HepG2 (cell line): Measurements from ENCODE around the gene MED22. TPM values are rescaled to one million over a fixed set of nuclear protein-coding genes. Genes with fewer than 3 reads are reported as not detected.

Source experiments
- CBX1 ChIP-seq: IDR thresholded peaks from one replicate; pipeline ENCODE4 v1.6.1; 2016; ENCODE audit warnings: antibody characterized with exemption, low read depth
- DR1 ChIP-seq: sonication (generic); formaldehyde crosslinking; IDR thresholded peaks from 2 replicates; pipeline ENCODE4 v1.8.0; 2021; ENCODE audit warnings: mild to moderate bottlenecking, missing genetic modification reagents, inconsistent platforms
- EP300 ChIP-seq, 3 experiments: sonication (generic) in 1 of 3; formaldehyde crosslinking in 1 of 3; IDR thresholded peaks; 2 replicates each; pipeline versions ENCODE4 v1.5.1 to v1.6.1; 2011 to 2020; ENCODE audit warnings: low read depth in 2 of 3, low read length in 2 of 3, borderline replicate concordance in 1 of 3, improper control_type of control experiment in 1 of 3, mild to moderate bottlenecking in 1 of 3, missing genetic modification reagents in 1 of 3, moderate library complexity in 1 of 3
- JUND ChIP-seq: sonication (generic); formaldehyde crosslinking; IDR thresholded peaks from 2 replicates; pipeline ENCODE4 v1.8.0; 2022; ENCODE audit warnings: mild to moderate bottlenecking, missing genetic modification reagents
- KDM6A ChIP-seq: IDR thresholded peaks from 2 replicates; pipeline ENCODE4 v1.6.1; 2016; ENCODE audit warnings: low read depth
- KLF16 ChIP-seq, 2 experiments: sonication (generic) in 1 of 2; formaldehyde crosslinking in 1 of 2; IDR thresholded peaks; 2 replicates each; pipeline versions ENCODE4 v1.6.1 to v1.8.0; 2016 to 2023; ENCODE audit warnings: missing genetic modification reagents in 2 of 2, missing compliant biosample characterization in 1 of 2
- MYC ChIP-seq: sonication (generic); formaldehyde crosslinking; IDR thresholded peaks from 2 replicates; pipeline ENCODE4 v1.9.0; 2021; ENCODE audit warnings: missing genetic modification reagents, borderline replicate concordance
- NCOA1 ChIP-seq: sonication (generic); formaldehyde crosslinking; IDR thresholded peaks from 2 replicates; pipeline ENCODE4 v1.9.0; 2021; ENCODE audit warnings: missing genetic modification reagents
- NRL ChIP-seq: sonication (generic); formaldehyde crosslinking; IDR thresholded peaks from 2 replicates; pipeline ENCODE4 v1.5.0; 2020; ENCODE audit warnings: missing genetic modification reagents, mild to moderate bottlenecking, moderate library complexity, borderline replicate concordance
- PHF5A ChIP-seq: IDR thresholded peaks from one replicate; pipeline ENCODE4 v1.6.1; 2018; ENCODE audit warnings: low read depth, missing genetic modification reagents; ENCODE audit not compliant: unreplicated experiment
- RXRA ChIP-seq: sonication (generic); formaldehyde crosslinking; IDR thresholded peaks from 2 replicates; pipeline ENCODE4 v1.5.1; 2020; ENCODE audit warnings: missing genetic modification reagents
- SPEN ChIP-seq: sonication (generic); formaldehyde crosslinking; IDR thresholded peaks from 2 replicates; pipeline ENCODE4 v1.5.1; 2020; ENCODE audit warnings: low read depth, mild to moderate bottlenecking, missing genetic modification reagents
- TCF7 ChIP-seq: sonication (generic); IDR thresholded peaks from 2 replicates; pipeline ENCODE4 v1.6.1; 2016; ENCODE audit warnings: antibody characterized with exemption, low read depth
- ZMYM2 ChIP-seq: sonication (generic); formaldehyde crosslinking; IDR thresholded peaks from 2 replicates; pipeline ENCODE4 v1.8.0; 2022; ENCODE audit warnings: mild to moderate bottlenecking, missing genetic modification reagents
- ZNF124 ChIP-seq: sonication (generic); formaldehyde crosslinking; IDR thresholded peaks from 2 replicates; pipeline ENCODE4 v1.4.0; 2020; ENCODE audit warnings: missing genetic modification reagents
- ZNF180 ChIP-seq: sonication (generic); formaldehyde crosslinking; IDR thresholded peaks from 2 replicates; pipeline ENCODE4 v1.4.0; 2020; ENCODE audit warnings: low read depth, missing genetic modification reagents, borderline replicate concordance
- ZNF251 ChIP-seq: sonication (generic); formaldehyde crosslinking; IDR thresholded peaks from 2 replicates; pipeline ENCODE4 v1.9.0; 2021; ENCODE audit warnings: mild to moderate bottlenecking, missing genetic modification reagents
- ZNF34 ChIP-seq: sonication (generic); formaldehyde crosslinking; IDR thresholded peaks from 2 replicates; pipeline ENCODE4 v1.4.0; 2020; ENCODE audit warnings: mild to moderate bottlenecking, missing genetic modification reagents, borderline replicate concordance
- ZNF430 ChIP-seq: sonication (generic); formaldehyde crosslinking; IDR thresholded peaks from 2 replicates; pipeline ENCODE4 v1.9.0; 2021; ENCODE audit warnings: mild to moderate bottlenecking, missing genetic modification reagents
- ZNF441 ChIP-seq: sonication (generic); formaldehyde crosslinking; IDR thresholded peaks from 2 replicates; pipeline ENCODE4 v1.7.0; 2021; ENCODE audit warnings: missing genetic modification reagents, borderline replicate concordance
- ZNF605 ChIP-seq: sonication (generic); formaldehyde crosslinking; IDR thresholded peaks from 2 replicates; pipeline ENCODE4 v1.8.0; 2022; ENCODE audit warnings: mild to moderate bottlenecking, missing genetic modification reagents
- ZNF841 ChIP-seq: sonication (generic); formaldehyde crosslinking; IDR thresholded peaks from 2 replicates; pipeline ENCODE4 v1.8.1; 2023; ENCODE audit warnings: missing genetic modification reagents, borderline replicate concordance
- ZNF879 ChIP-seq: sonication (generic); formaldehyde crosslinking; IDR thresholded peaks from 2 replicates; pipeline ENCODE4 v1.8.1; 2023; ENCODE audit warnings: missing genetic modification reagents
- polyA plus RNA-seq, 8 experiments: library from polyadenylated mRNA; depleted of rRNA in 3 of 8; stranded (reverse) in 7 of 8; unstranded in 1 of 8; fragments of >200 nt; fragmentation: Illumina TruSeq in 4 of 8; extraction: Trizol in 4 of 8; gene quantifications; 2 replicates each; pipeline versions ENCODE4 v1.2.1 to v1.2.3, GENCODE V29; 2011 to 2016; ENCODE audit warnings: low read depth in 4 of 8, missing spikeins in 1 of 8, mixed read lengths in 1 of 8; ENCODE audit not compliant: insufficient read depth in 1 of 8
- total RNA-seq, 5 experiments: library from RNA; depleted of rRNA; stranded (reverse); fragments of >200 nt; fragmentation: Illumina TruSeq; extraction: Trizol; gene quantifications; 2 replicates each; pipeline ENCODE4 v1.2.3, GENCODE V29; 2016; ENCODE audit warnings: low read depth in 1 of 5
- TF ChIP-seq, protein P1 (sequence below): sonication (generic); formaldehyde crosslinking; IDR thresholded peaks from 2 replicates; pipeline ENCODE4 v1.4.0; 2020; ENCODE audit warnings: mild to moderate bottlenecking, missing genetic modification reagents
- TF ChIP-seq, protein P2 (sequence below): sonication (generic); formaldehyde crosslinking; IDR thresholded peaks from 2 replicates; pipeline ENCODE4 v1.4.0; 2020; ENCODE audit warnings: mild to moderate bottlenecking, missing genetic modification reagents
- TF ChIP-seq, protein P3 (sequence below): IDR thresholded peaks from 2 replicates; pipeline ENCODE4 v1.6.1; 2018; ENCODE audit warnings: missing genetic modification reagents, mild to moderate bottlenecking, missing compliant biosample characterization

The MED22 gene
- total and polyA plus RNA-seq, 2 of the 13 experiments (the other 11 are each of a cell fraction or from before 2014, with no cell fraction given), result 15.8 to 22.1 TPM

DNA sequence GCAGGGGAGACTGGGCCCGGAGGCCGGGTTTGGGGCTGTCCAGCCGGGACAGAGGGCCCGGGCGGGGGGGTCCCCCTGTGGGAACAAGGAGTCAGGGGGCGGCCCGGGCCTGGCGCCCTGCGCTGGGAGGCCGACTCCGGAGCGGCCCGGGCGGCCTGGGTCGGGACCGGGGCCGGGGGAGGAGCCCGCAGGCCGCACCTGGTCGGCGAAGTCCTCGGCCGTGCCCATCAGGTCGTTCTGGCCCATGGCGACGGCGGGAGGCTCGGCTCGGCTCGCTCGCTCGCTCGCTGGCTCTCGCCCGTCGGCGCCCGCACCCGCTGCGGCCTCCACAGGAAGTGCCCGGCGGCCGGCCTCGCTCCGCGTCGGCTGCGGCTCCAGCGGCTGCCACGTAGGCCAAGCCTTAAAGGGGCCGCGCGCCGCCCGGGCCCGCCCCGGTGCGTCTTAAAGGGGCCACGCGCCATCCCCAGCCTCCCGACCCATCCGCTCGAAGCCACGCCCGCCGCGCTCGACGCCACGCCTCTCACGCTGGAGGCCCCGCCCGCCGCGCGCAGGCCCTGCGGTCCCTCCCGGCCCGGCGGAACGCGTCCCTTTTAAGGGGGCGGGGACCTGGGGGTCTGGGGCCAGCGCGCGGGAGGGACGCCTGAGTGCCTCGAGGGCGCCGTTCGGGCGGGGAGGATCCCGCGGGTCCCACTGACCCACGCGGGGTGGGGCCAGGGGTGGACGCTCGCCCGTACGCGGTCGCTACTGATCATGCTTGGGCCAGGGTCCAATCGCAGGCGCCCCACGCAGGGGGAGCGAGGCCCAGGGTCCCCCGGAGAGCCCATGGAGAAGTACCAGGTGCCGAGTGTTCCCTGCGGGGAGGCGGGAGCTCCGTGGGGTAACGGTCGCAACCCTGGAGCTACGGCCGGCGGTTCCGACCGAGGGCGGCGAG, 28.1 kb upstream of the MED22 start, which contains the start of the genes STKLD1 and SURF4 (continued):
- TF ChIP-seq, protein P1, sequence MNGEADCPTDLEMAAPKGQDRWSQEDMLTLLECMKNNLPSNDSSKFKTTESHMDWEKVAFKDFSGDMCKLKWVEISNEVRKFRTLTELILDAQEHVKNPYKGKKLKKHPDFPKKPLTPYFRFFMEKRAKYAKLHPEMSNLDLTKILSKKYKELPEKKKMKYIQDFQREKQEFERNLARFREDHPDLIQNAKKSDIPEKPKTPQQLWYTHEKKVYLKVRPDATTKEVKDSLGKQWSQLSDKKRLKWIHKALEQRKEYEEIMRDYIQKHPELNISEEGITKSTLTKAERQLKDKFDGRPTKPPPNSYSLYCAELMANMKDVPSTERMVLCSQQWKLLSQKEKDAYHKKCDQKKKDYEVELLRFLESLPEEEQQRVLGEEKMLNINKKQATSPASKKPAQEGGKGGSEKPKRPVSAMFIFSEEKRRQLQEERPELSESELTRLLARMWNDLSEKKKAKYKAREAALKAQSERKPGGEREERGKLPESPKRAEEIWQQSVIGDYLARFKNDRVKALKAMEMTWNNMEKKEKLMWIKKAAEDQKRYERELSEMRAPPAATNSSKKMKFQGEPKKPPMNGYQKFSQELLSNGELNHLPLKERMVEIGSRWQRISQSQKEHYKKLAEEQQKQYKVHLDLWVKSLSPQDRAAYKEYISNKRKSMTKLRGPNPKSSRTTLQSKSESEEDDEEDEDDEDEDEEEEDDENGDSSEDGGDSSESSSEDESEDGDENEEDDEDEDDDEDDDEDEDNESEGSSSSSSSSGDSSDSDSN (CRISPR knock-in tag), result peak; percentile 87
- no peak for TF ChIP-seq ZMYM2
- peak; percentile 33 for TF ChIP-seq PHF5A (CRISPR knock-in tag)
- no peak for TF ChIP-seq ZNF605 (CRISPR knock-in tag)
- 0 out of 2 replicates have a peak, but pooled peaks have one; percentile 55 for TF ChIP-seq ZNF879 (CRISPR knock-in tag)
- peak; percentile 34; the same call in 1 of the 2 replicates for TF ChIP-seq ZNF841 (CRISPR knock-in tag)
- TF ChIP-seq, protein P2, sequence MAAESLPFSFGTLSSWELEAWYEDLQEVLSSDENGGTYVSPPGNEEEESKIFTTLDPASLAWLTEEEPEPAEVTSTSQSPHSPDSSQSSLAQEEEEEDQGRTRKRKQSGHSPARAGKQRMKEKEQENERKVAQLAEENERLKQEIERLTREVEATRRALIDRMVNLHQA, result no peak
- no peak for TF ChIP-seq ZNF251 (CRISPR knock-in tag)
- TF ChIP-seq EP300 (IDR thresholded peaks at IDR 0.05; ENCODE audit: low read depth in 2 of 2, low read length in 2 of 2), result no peak
- TF ChIP-seq EP300 (CRISPR knock-in tag; IDR thresholded peaks at IDR 0.05; ENCODE audit: borderline replicate concordance), result 0 out of 2 replicates have a peak, but pooled peaks have one; percentile 10
- no peak for TF ChIP-seq ZNF180 (CRISPR knock-in tag)
- peak; percentile 59; the same call in 1 of the 2 replicates for TF ChIP-seq MYC (CRISPR knock-in tag)
- TF ChIP-seq NRL (CRISPR knock-in tag), result peak; percentile 45; the same call in 1 of the 2 replicates
- peak; percentile 59; the same call in 1 of the 2 replicates for TF ChIP-seq RXRA
- TF ChIP-seq, protein P3, sequence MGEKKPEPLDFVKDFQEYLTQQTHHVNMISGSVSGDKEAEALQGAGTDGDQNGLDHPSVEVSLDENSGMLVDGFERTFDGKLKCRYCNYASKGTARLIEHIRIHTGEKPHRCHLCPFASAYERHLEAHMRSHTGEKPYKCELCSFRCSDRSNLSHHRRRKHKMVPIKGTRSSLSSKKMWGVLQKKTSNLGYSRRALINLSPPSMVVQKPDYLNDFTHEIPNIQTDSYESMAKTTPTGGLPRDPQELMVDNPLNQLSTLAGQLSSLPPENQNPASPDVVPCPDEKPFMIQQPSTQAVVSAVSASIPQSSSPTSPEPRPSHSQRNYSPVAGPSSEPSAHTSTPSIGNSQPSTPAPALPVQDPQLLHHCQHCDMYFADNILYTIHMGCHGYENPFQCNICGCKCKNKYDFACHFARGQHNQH, result peak; percentile 86; the same call in 1 of the 2 replicates
- TF ChIP-seq KLF16 (CRISPR knock-in tag; IDR thresholded peaks at IDR 0.05), result peak in 1 of 2 experiments; percentile 58; a peak in 1 of 4 replicates
- peak; percentile 58; the same call in 1 of the 2 replicates for TF ChIP-seq DR1 (CRISPR knock-in tag)
- TF ChIP-seq ZNF441 (CRISPR knock-in tag), result peak; percentile 20; the same call in 1 of the 2 replicates
- TF ChIP-seq TCF7, result peak; percentile 29; the same call in 1 of the 2 replicates
- peak; percentile 76 for TF ChIP-seq SPEN (CRISPR knock-in tag)
- TF ChIP-seq KDM6A (CRISPR knock-in tag), result no peak
- TF ChIP-seq ZNF430 (CRISPR knock-in tag), result peak; percentile 24; the same call in 1 of the 2 replicates
- TF ChIP-seq NCOA1 (CRISPR knock-in tag), result 0 out of 2 replicates have a peak, but pooled peaks have one; percentile 39
- TF ChIP-seq CBX1, result no peak
- no peak for TF ChIP-seq JUND
- TF ChIP-seq ZNF124 (CRISPR knock-in tag), result 0 out of 2 replicates have a peak, but pooled peaks have one; percentile 13
- TF ChIP-seq ZNF34 (CRISPR knock-in tag), result peak; percentile 65; the same call in 1 of the 2 replicates
